ENCODE results near the gene WNK2.
"Not testable (repeated sequence)": the region's sequence is repeated elsewhere in the genome, so short reads cannot be mapped to it uniquely, and the experiment has no call there.

DNA sequence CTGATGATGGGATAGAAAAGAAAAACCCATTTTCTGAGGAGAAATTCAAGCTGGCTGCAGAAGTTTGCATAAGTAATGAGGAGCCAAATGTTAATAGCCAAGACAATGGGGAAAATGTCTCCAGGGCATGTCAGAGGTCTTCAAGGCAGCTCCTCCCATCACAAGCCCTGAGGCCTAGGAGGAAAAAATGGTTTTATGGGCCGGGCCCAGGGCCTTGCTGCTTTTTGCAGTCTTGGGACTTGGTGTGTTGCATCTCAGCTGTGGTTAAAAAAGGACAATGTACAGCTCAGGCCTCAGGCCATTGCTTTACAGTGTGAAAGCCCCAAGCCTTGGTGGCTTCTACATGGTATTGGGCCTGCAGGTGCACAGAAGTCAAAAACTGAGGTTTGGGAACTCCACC lies 154.3 kb downstream of the WNK2 start:
- TF ChIP-seq, protein P1, sequence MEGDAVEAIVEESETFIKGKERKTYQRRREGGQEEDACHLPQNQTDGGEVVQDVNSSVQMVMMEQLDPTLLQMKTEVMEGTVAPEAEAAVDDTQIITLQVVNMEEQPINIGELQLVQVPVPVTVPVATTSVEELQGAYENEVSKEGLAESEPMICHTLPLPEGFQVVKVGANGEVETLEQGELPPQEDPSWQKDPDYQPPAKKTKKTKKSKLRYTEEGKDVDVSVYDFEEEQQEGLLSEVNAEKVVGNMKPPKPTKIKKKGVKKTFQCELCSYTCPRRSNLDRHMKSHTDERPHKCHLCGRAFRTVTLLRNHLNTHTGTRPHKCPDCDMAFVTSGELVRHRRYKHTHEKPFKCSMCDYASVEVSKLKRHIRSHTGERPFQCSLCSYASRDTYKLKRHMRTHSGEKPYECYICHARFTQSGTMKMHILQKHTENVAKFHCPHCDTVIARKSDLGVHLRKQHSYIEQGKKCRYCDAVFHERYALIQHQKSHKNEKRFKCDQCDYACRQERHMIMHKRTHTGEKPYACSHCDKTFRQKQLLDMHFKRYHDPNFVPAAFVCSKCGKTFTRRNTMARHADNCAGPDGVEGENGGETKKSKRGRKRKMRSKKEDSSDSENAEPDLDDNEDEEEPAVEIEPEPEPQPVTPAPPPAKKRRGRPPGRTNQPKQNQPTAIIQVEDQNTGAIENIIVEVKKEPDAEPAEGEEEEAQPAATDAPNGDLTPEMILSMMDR (IDR thresholded peaks at IDR 0.05; ENCODE audit: low read depth, low read length): not testable (repeated sequence)
- TF ChIP-seq POLR2A (IDR thresholded peaks at IDR 0.05; ENCODE audit: extremely low read depth, insufficient read length): not testable (repeated sequence)
